Fibroblast of mammary gland (primary cell): ENCODE data around the gene SNUPN.

Experiments
- DNase-seq: peaks from one replicate; pipeline ENCODE4 v3.0.0-alpha.2; 2010; ENCODE audit warnings: low read depth
- H3K4me3 ChIP-seq: 2 replicates; pipeline ENCODE4 v1.5.1; 2011; ENCODE audit warnings: low read depth, mild to moderate bottlenecking, low read length, moderate library complexity; ENCODE audit not compliant: control insufficient read depth
- TF ChIP-seq, protein P1 (sequence below): conservative IDR thresholded peaks from 2 replicates; pipeline ENCODE4 v1.5.1; 2011; ENCODE audit warnings: low read depth, low read length, inconsistent platforms; ENCODE audit not compliant: control insufficient read depth, insufficient read depth

Gene SNUPN

DNA sequence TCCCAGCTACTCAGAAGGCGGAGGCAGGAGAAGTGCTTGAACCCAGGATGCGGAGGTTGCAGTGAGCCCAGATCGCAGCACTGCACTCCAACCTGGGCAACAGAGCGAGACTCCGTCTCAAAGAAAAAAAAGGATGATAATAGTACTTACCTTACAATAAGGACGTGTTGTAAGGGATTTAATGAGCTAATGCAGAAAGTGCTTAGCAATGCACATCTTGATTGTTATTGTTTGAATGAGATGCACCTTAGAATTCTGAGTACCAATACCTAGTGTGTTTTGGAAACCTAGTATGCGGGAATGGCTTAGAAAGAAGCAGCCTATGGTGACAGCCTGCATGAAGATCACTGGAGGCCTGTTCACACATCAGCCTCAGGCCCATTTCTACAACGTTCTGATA, 19.5 kb downstream of the SNUPN start:
- TF ChIP-seq, protein P1, sequence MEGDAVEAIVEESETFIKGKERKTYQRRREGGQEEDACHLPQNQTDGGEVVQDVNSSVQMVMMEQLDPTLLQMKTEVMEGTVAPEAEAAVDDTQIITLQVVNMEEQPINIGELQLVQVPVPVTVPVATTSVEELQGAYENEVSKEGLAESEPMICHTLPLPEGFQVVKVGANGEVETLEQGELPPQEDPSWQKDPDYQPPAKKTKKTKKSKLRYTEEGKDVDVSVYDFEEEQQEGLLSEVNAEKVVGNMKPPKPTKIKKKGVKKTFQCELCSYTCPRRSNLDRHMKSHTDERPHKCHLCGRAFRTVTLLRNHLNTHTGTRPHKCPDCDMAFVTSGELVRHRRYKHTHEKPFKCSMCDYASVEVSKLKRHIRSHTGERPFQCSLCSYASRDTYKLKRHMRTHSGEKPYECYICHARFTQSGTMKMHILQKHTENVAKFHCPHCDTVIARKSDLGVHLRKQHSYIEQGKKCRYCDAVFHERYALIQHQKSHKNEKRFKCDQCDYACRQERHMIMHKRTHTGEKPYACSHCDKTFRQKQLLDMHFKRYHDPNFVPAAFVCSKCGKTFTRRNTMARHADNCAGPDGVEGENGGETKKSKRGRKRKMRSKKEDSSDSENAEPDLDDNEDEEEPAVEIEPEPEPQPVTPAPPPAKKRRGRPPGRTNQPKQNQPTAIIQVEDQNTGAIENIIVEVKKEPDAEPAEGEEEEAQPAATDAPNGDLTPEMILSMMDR: no peak
- DNase-seq: no peak
- no peak overlapping the region for H3K4me3 ChIP-seq

DNA sequence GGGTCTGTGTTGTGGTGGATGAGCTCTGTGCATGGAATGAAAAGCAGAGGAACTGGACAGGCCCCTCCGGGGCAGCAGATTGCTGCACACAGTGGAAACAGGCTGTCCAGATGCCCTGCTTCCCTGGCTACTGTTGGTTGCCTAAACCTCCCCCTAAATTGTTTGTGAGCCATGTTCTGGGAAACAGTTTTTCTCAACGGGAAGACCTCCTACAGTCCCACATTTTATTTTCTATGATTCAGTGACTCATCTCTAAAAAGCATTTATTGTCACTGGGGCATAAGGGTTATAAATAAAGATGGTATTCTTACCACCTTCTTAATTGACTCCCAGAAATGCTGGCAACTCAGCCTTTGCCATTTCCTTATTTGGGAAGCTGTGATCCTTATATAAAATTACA, 26.1 kb downstream of the SNUPN start:
- no peak for DNase-seq
- TF ChIP-seq, protein P1: no peak
- no peak overlapping the region for H3K4me3 ChIP-seq

DNA sequence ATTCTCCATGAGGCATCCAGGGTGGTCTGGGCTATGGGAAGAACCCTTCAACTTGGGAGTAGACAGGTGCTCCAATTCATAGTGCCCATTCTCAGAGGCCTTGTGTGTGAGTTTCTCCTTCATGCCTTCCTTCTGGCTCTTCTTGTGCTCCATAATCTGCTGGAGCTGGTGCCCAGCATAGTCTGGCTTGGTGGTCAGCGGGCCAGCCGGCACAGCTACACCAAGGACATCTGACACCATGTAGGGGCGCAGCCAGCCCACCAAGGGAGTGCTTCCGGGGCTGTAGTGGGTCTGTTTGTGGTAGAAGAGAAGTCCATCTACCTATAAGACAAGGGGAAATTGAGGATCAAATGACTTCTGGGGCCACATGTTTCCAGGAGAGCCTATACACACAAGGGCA, 27.2 kb downstream of the SNUPN start:
- TF ChIP-seq, protein P1: no peak
- no peak for DNase-seq
- no peak overlapping the region for H3K4me3 ChIP-seq

DNA sequence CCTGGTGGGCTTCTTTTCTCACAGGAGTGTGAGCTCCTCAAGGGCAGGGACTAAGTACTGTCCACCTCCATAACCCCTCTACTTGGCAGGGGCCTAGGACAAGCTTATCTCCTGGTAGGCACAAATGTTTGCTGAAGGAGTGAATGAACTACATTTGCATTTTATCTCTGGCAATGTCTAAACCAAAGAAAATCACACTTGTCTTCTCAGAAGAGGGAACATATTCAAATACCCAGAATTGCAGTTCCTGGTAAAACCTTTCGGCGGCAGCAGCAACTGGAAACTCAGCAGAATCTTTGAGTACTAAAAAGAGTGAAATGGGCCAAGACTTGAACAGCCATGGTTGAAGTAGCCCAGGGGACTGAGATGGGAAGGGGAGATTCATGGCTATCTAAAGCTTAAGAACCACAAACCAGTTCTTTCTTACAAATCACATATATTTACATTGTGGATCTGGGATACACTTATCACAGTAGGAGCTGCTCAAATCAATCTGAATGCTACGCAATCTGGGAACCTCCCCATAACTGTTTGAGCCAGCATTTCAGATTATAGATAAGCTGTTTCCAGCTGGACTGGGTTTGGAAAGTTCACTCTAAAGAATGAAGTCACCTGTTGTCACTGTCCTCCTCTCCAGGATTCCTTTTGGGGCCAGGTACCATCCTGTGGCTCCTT, 27.7 kb downstream of the SNUPN start:
- DNase-seq: peak; percentile 30
- TF ChIP-seq, protein P1: peak; percentile 51
- no peak overlapping the region for H3K4me3 ChIP-seq

DNA sequence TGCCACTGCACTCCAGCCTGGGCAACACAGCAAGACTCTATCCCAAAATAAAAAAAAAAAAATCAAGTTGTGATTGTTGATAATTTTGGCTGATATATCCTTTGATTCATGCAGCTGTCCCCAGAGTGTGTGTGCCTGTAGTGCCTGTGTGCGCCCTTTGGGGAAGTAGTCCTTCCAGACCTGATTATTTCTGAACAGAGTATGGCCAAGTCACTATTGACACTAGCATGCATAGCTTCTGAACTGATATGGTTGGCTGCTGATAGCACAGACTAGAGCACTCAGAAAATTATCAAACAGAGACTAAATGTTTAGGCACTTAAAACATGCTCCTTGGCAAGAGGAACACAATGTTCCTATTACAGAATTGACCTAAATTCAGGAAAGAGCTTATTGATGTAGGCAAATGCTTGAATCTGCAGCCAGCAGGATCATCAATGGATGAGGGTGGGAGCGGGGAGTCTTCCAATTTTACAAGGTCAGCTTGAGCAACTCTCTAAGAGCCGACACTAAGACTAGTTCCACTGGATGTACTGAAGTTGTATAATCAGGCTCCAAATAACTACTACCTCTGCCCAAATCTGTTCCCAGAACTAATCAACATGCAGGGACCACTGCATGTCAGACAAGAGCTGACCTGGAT, 28.7 kb downstream of the SNUPN start:
- TF ChIP-seq, protein P1: no peak
- DNase-seq: no peak
- H3K4me3 ChIP-seq: no peak overlapping the region

DNA sequence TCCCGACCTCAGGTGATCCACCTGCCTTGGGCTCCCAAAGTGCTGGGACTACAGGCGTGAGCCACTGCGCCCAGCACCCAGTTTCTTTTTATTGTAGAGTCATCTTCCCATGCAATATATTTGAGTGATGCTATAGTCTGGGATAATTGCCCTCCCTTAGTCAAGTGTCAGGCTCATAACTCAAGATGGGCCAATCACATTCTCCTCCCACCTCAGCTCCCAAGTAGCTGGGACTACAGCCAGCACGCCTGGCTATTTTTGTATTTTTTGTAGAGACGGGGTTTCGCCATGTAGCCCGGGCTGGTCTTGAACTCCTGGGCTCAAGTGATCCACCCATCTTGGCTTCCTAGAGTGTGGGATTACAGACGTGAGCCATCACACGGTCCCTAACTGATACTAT, 31.2 kb downstream of the SNUPN start:
- peak; percentile 39 for DNase-seq
- TF ChIP-seq, protein P1: no peak
- no peak overlapping the region for H3K4me3 ChIP-seq
